ENCODE results near the gene PDLIM1.
"Not testable (repeated sequence)": the region's sequence is repeated elsewhere in the genome, so short reads cannot be mapped to it uniquely, and the experiment has no call there.

The PDLIM1 gene

GRCh38 chr10:95245425-95246055 is 45.3 kb downstream of the PDLIM1 start:
- TF ChIP-seq CTCF (conservative IDR thresholded peaks at IDR 0.05; ENCODE audit: low read depth, low read length) = no peak
- DNase-seq (ENCODE audit: low read depth) = no peak
- no peak overlapping the region for H3K4me3 ChIP-seq (ENCODE audit: low read length)

DNA sequence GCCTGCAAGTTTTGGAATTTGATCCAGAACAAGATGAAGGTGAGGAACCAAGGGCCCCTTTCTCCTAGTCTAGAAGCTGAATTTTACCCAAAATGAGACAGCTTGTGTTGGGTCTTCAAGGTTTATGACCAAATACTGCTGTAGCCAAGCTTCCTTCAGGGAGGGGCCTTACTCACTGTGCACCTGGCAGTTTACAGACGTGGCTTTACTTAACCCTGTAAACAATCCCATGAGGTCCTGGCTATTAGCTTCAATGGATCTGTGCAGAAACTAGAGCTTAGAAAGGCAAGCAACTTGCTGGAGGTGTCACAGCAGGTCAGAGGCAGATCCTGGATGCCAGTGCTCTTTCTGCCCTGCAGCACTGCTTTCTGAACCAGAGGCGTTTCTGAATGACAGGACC is 46.7 kb downstream of the PDLIM1 start:
- DNase-seq (ENCODE audit: low read depth) = no peak
- H3K4me3 ChIP-seq (ENCODE audit: low read length) = no peak overlapping the region
- no peak for TF ChIP-seq CTCF (conservative IDR thresholded peaks at IDR 0.05; ENCODE audit: low read depth, low read length)

- DNase-seq (ENCODE audit: low read depth) = no peak
- H3K4me3 ChIP-seq (ENCODE audit: low read length) = no peak overlapping the region
- no peak for TF ChIP-seq CTCF (conservative IDR thresholded peaks at IDR 0.05; ENCODE audit: low read depth, low read length)
These were observed 47.5 kb downstream of the PDLIM1 start for GRCh38 chr10:95243318-95243617.

- peak; percentile 79 for TF ChIP-seq CTCF (conservative IDR thresholded peaks at IDR 0.05; ENCODE audit: low read depth, low read length)
- DNase-seq (ENCODE audit: low read depth) = no peak
These were observed 48.1 kb downstream of the PDLIM1 start for GRCh38 chr10:95242581-95243317.

GRCh38 chr10:95241533-95241932 is 49.3 kb downstream of the PDLIM1 start:
- no peak overlapping the region for H3K4me3 ChIP-seq (ENCODE audit: low read length)
- no peak for DNase-seq (ENCODE audit: low read depth)
- no peak for TF ChIP-seq CTCF (conservative IDR thresholded peaks at IDR 0.05; ENCODE audit: low read depth, low read length)

More at GRCh38 chr10:95242581-95243317, 48.1 kb downstream of the PDLIM1 start:
- H3K4me3 ChIP-seq (ENCODE audit: low read length) = no peak overlapping the region

DNA sequence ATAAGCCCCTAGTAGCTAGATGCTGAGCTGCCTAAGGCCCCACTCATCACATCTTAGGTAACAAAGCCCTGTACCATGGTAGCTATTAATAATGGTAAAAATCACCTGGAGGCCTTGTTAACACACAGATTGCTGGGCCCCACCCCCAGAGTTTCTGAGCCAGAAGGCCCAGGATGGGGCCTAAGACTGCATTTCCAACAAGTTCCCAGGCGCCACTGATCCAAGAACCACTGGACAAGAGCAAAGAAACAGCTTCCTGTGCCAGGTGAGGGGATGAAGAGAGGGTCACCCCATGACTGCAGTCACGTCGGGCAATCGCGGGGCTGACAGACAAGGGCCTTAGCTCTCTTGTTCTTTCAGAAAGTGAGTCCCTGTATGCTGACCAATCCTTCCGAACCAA is 50.0 kb downstream of the PDLIM1 start:
- TF ChIP-seq CTCF (conservative IDR thresholded peaks at IDR 0.05; ENCODE audit: low read depth, low read length) = no peak
- DNase-seq (ENCODE audit: low read depth) = no peak
- no peak overlapping the region for H3K4me3 ChIP-seq (ENCODE audit: low read length)

- DNase-seq (ENCODE audit: low read depth); H3K4me3 ChIP-seq (ENCODE audit: low read length): not testable (repeated sequence)
These were observed 50.7 kb downstream of the PDLIM1 start for GRCh38 chr10:95240096-95240495.

Measured in retinal pigment epithelial cell (primary cell).